ENCODE data around the gene FOXD1. TPM values are rescaled to one million over a fixed set of nuclear protein-coding genes. Genes with fewer than 3 reads are reported as not detected.

Gene FOXD1
- total and polyA plus RNA-seq, 2 of the 8 experiments (the other 6 are each of a cell fraction or from before 2014, with no cell fraction given) = 0.11 to 1.1 TPM

GRCh38 chr5:73433272-73433981 is 15.2 kb downstream of the FOXD1 start:
- H3K4me1 ChIP-seq (replicated peaks in 1 of 4; ENCODE audit: control insufficient read depth in 3 of 4, insufficient read depth in 4 of 4, low read length in 3 of 4) = peaks cover 0 to 4% (median 4%) of the 10 kb centered on the region in 4 experiments; a peak in 5 of 7 replicates
- peaks cover 3 to 4% of the 10 kb centered on the region in 2 experiments for H4K20me1 ChIP-seq (replicated peaks in 1 of 2; ENCODE audit: control insufficient read depth in 1 of 2, insufficient read depth in 2 of 2, low read length in 2 of 2)
- H3K9me3 ChIP-seq (ENCODE audit: insufficient read depth in 2 of 2, low read depth in 1 of 2, low read length in 1 of 2) = no peaks in the 10 kb centered on the region
- H3K27ac ChIP-seq (ENCODE audit: low read depth, low read length) = no peak overlapping the region
- no peaks in the 10 kb centered on the region; a peak in 1 of 8 replicates for H3K36me3 ChIP-seq (ENCODE audit: control insufficient read depth in 2 of 4, insufficient read depth in 4 of 4, low read length in 3 of 4)
- no peak overlapping the region for H3K18ac ChIP-seq (ENCODE audit: extremely low read depth, low read length)
- no peak overlapping the region for H2BK5ac ChIP-seq (ENCODE audit: low read depth, low read length)
- H2BK15ac ChIP-seq (ENCODE audit: low read length) = no peak overlapping the region
- H4K8ac ChIP-seq (ENCODE audit: extremely low read depth, insufficient read depth, low read length) = no peak overlapping the region
- H4K91ac ChIP-seq (replicated peaks; ENCODE audit: insufficient read length, low read length) = no peak overlapping the region
- no peak overlapping the region for H2AFZ ChIP-seq (ENCODE audit: low read length)
- DNase-seq (ENCODE audit: low read depth in 1 of 2, low spot score in 2 of 2) (no peak), FAIRE-seq (no peak)
- no peaks in the 10 kb centered on the region for H3K79me1 ChIP-seq (ENCODE audit: low read depth, low read length)
- no peak overlapping the region for H2BK20ac ChIP-seq (ENCODE audit: low read length)
- no peak overlapping the region for H3K4ac ChIP-seq (replicated peaks; ENCODE audit: insufficient read length, low read depth, low read length)
- no peak overlapping the region for H2AK5ac ChIP-seq (ENCODE audit: low read depth, low read length)
- no peak overlapping the region for H3K14ac ChIP-seq (ENCODE audit: insufficient read length)
- POLR2A ChIA-PET (ENCODE audit: partially characterized antibody) = no interaction called here
- CTCF ChIA-PET (ENCODE audit: partially characterized antibody) = interaction anchor here (0.8 to 2.2 kb wide), 2 partner anchors 11 to 14 kb away, joined by 3 to 9 read pairs; no protein-coding TSS in a partner anchor
- H3K79me2 ChIP-seq (ENCODE audit: control insufficient read depth in 1 of 2, insufficient read depth in 2 of 2, low read length in 2 of 2) = no peaks in the 10 kb centered on the region
- H3K23ac ChIP-seq (ENCODE audit: insufficient read length) = no peak overlapping the region
- peaks cover 41 to 59% (median 50%) of the 10 kb centered on the region in 4 experiments for H3K27me3 ChIP-seq (replicated peaks in 1 of 4; ENCODE audit: control insufficient read depth in 3 of 4, extremely low read depth in 1 of 4, insufficient read depth in 3 of 4, low read length in 3 of 4)
- no peak overlapping the region for H3K4me2 ChIP-seq (ENCODE audit: insufficient read depth in 1 of 2, low read depth in 2 of 2, low read length in 2 of 2)
- no peak overlapping the region for H2BK120ac ChIP-seq (replicated peaks; ENCODE audit: low read depth, low read length)
- peaks cover 6% of the 10 kb centered on the region; the same call in 1 of the 2 replicates for H3K23me2 ChIP-seq (ENCODE audit: low read depth, low read length)
- no peak overlapping the region for H3K9ac ChIP-seq (replicated peaks in 1 of 4; ENCODE audit: extremely low read depth in 1 of 4, low read depth in 3 of 4, low read length in 3 of 4)
- no peak overlapping the region for H4K5ac ChIP-seq (ENCODE audit: insufficient read length, low read depth, low read length)
- no peak overlapping the region for H2BK12ac ChIP-seq (ENCODE audit: low read depth, low read length)
- H3K56ac ChIP-seq (replicated peaks; ENCODE audit: insufficient read length, low read depth, low read length) = no peak overlapping the region
- WGBS, 2 experiments (ENCODE audit: extremely low coverage in 1 of 2, insufficient coverage in 1 of 2, insufficient read length in 1 of 2, insufficient replicate concordance in 2 of 2, low coverage in 1 of 2, low lambda C conversion rate in 2 of 2, missing lambda C conversion rate in 1 of 2) = 81% methylated on average over 4 of the region's 4 CpGs; no CpG with 5 or more reads in 1 of the 2 experiments
- TF ChIP-seq RNF2 (IDR thresholded peaks at IDR 0.05; ENCODE audit: borderline replicate concordance, low read depth, low read length, missing control alignments, poor library complexity, severe bottlenecking) (peak; percentile 54), BRCA1 (IDR thresholded peaks at IDR 0.05; ENCODE audit: low read depth, low read length) (no peak)
- no peak overlapping the region for H3K4me3 ChIP-seq (ENCODE audit: extremely low read depth in 1 of 4, insufficient read depth in 2 of 4, low read depth in 3 of 4, low read length in 4 of 4)

Measured in H1 (cell line).